Vagina (tissue), 2 donors: ENCODE results near the gene INO80E. TPM values are rescaled to one million over a fixed set of nuclear protein-coding genes. Genes with fewer than 3 reads are reported as not detected.

ENCODE experiments used
- DNase-seq, 2 donors: peaks; one replicate each; pipeline ENCODE4 v3.0.0-alpha.2; 2017; ENCODE audit errors: extremely low spot score in 2 of 2
- H3K27ac ChIP-seq: fragments of 200-600 bp; sonication (generic); one replicate; pipeline ENCODE4 v1.5.1; 2019
- H3K27me3 ChIP-seq: fragments of 200-600 bp; sonication (generic); one replicate; pipeline ENCODE4 v1.5.1; 2019
- H3K36me3 ChIP-seq, 2 donors: fragments of 200-600 bp; sonication (generic); one replicate each; pipeline ENCODE4 v1.5.1; 2017 to 2019
- H3K4me1 ChIP-seq: fragments of 200-600 bp; sonication (generic); one replicate; pipeline ENCODE4 v1.5.1; 2019
- H3K4me3 ChIP-seq, 2 donors: fragments of 200-600 bp; sonication (generic); 1 replicate in 1 of 2; 2 replicates in 1 of 2; pipeline ENCODE4 v1.5.1; 2016 to 2019
- H3K9me3 ChIP-seq: fragments of 200-600 bp; sonication (generic); one replicate; pipeline ENCODE4 v1.5.1; 2019
- POLR2A ChIP-seq, 2 donors: fragments of 450-650 bp; IDR thresholded peaks; one replicate each; pipeline ENCODE4 v1.6.1; 2017; ENCODE audit warnings: antibody characterized with exemption in 2 of 2, mild to moderate bottlenecking in 2 of 2, moderate library complexity in 2 of 2
- POLR2AphosphoS5 ChIP-seq, 2 donors: sonication (generic); formaldehyde crosslinking; IDR thresholded peaks; one replicate each; pipeline ENCODE4 v1.9.0; 2017; ENCODE audit warnings: antibody characterized with exemption in 2 of 2, mild to moderate bottlenecking in 2 of 2, low read depth in 1 of 2; ENCODE audit not compliant: insufficient read depth in 1 of 2
- intact Hi-C: fragments of 100-400 bp; cut with DNase I; formaldehyde crosslinking; loops from one replicate; pipeline ENCODE4 v1.15.1; 2023
- total RNA-seq: library from RNA; depleted of rRNA; stranded (reverse); fragments of >200 nt; gene quantifications from one replicate; pipeline ENCODE4 v1.2.3, GENCODE V29; 2016
- TF ChIP-seq, protein P1 (sequence below), 3 experiments: fragments of 450-650 bp in 2 of 3; fragments of 200-600 bp in 1 of 3; sonication (generic) in 1 of 3; IDR thresholded peaks; one replicate each; pipeline ENCODE4 v1.5.1; 2017 to 2019; ENCODE audit warnings: antibody characterized with exemption in 3 of 3, mild to moderate bottlenecking in 2 of 3, moderate library complexity in 2 of 3

Gene INO80E
- total RNA-seq, 1 donor from 2014 or later: 32.7 TPM

DNA sequence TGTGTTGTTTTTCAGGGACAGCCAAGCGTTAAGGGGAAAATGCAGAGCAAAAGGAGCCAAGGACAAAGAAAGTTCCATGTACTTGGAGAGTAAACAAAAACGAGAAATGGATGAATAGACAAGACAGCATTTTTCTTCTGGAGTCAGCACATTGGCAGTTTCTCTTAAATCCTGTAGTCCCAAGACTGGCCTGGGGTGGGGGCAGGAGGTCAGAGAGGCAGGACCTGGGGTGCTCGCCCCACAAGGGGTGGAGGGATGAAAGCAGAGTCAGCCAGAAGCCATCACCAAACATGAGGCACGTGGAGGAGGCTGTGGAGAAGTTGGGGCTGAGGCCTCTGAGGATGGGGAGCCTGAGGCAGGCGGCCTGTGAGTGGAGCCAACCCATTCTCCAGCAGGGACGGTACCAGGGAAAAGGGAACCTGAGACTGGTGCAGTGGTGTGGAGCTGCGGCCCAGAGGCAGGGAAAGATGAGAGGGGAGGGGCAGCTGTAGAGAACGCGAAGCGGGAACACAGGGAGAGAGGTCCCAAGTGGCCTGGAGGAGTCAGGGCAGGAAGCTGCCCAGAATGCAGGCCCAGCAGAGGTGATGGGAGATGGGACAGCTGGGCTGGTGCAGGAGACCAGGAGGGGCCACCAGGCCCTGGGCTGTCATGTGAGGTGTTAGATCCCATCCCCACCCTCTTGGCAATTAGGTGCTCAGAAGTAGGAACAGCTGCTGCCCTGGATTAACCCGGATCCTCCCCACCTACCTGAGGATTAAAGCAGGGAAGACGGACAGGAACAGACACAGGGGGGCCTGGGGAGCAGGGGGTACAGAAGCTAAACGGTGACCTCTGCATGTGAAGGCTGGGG is 31.8 kb downstream of the INO80E start:
- H3K9me3 ChIP-seq: no peaks in the 10 kb centered on the region
- TF ChIP-seq POLR2AphosphoS5 (IDR thresholded peaks at IDR 0.05; ENCODE audit: insufficient read depth in 1 of 2, low read depth in 1 of 2) (no peak), POLR2A (IDR thresholded peaks at IDR 0.05) (no peak)
- TF ChIP-seq, protein P1, sequence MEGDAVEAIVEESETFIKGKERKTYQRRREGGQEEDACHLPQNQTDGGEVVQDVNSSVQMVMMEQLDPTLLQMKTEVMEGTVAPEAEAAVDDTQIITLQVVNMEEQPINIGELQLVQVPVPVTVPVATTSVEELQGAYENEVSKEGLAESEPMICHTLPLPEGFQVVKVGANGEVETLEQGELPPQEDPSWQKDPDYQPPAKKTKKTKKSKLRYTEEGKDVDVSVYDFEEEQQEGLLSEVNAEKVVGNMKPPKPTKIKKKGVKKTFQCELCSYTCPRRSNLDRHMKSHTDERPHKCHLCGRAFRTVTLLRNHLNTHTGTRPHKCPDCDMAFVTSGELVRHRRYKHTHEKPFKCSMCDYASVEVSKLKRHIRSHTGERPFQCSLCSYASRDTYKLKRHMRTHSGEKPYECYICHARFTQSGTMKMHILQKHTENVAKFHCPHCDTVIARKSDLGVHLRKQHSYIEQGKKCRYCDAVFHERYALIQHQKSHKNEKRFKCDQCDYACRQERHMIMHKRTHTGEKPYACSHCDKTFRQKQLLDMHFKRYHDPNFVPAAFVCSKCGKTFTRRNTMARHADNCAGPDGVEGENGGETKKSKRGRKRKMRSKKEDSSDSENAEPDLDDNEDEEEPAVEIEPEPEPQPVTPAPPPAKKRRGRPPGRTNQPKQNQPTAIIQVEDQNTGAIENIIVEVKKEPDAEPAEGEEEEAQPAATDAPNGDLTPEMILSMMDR (IDR thresholded peaks at IDR 0.05): no peak
- no peak for DNase-seq
- H3K27ac ChIP-seq: no peak overlapping the region
- peaks cover 7% of the 10 kb centered on the region for H3K27me3 ChIP-seq
- intact Hi-C loops: no loop called here
- H3K36me3 ChIP-seq: no peaks in the 10 kb centered on the region
- H3K4me1 ChIP-seq: peaks cover 9% of the 10 kb centered on the region
- H3K4me3 ChIP-seq: no peak overlapping the region

DNA sequence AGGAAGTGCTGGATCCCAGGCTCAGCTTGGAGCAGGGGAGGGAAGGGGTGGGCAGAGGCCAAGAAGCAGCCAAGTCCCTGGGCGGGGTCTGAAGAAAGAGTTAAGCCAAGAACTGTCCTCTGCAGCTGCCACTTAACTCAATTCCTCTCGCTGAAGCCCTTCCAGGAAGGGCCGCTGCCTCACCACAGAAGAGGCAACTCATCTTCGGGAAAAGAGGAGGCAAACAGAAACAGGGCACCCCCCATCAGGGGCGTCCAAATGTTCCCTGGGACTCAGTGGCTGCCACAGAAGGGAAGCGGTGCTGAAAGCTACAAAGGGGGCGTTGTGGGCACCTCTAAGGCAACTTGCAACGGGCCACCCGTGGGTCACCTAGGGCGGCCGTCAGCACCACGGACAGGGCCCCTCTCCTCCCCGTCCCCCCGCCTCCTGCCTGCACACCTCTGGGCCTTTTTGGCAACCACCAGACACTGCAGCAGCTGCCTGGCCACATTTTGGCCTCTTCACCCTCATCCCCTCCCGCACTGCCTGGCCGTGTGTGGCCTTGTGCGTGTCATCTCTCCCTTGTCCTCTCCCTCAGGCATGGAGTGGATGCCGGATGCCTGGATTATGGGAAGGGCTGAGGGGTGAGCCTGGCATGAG is 32.5 kb downstream of the INO80E start:
- TF ChIP-seq, protein P1 (IDR thresholded peaks at IDR 0.05): no peak
- no peak for TF ChIP-seq POLR2AphosphoS5 (IDR thresholded peaks at IDR 0.05; ENCODE audit: insufficient read depth in 1 of 2, low read depth in 1 of 2)
- no peak for TF ChIP-seq POLR2A (IDR thresholded peaks at IDR 0.05)
- H3K27me3 ChIP-seq: peaks cover 7% of the 10 kb centered on the region

DNA sequence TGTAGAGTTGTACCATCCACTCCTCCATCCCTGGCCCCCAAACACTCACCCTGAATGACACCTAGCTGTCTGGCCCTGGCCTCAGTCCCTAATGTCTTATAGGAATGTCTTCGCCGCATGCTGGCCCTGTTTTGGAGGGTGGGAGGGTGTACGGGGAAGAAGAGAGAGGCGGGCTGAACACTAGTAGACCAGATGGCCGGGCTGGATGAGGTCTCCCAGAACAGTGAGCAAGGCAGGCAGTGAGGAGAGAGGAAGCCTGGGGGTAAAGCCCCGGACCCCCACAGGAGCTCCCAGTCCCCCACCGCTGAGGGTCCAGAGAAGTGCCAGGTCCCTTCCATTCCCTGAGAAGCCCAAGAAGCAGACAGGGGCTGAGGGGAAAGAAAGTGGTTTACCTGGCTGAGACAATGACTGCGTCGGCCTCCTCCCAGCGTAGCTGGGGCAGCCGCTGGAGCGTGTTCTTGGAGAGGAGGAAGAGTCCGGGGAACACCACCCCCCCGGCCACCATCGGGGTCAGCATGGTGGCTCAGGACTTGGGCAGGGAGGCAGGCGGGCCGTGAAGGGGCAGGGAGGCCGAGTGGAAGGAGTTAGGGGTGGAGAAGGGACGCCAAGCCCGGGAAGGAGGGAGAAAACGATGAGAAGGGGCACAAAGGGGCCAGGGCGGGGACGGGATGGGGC is 34.1 kb downstream of the INO80E start:
- Histone ChIP-seq H3K4me3 (no peak overlapping the region), H3K27me3 (peaks cover 7% of the 10 kb centered on the region), H3K27ac (no peak overlapping the region), H3K36me3 (no peaks in the 10 kb centered on the region), H3K9me3 (no peaks in the 10 kb centered on the region), H3K4me1 (peaks cover 9% of the 10 kb centered on the region)
- intact Hi-C loops: no loop called here
- TF ChIP-seq, protein P1 (IDR thresholded peaks at IDR 0.05): no peak
- TF ChIP-seq POLR2A (IDR thresholded peaks at IDR 0.05) (no peak), POLR2AphosphoS5 (IDR thresholded peaks at IDR 0.05; ENCODE audit: insufficient read depth in 1 of 2, low read depth in 1 of 2) (no peak)
- DNase-seq: no peak

More for the DNA sequence above, 32.5 kb downstream of the INO80E start:
- no peak overlapping the region for H3K4me3 ChIP-seq
- no peaks in the 10 kb centered on the region for H3K9me3 ChIP-seq
- H3K4me1 ChIP-seq: peaks cover 9% of the 10 kb centered on the region
- intact Hi-C loops: no loop called here
- no peak overlapping the region for H3K27ac ChIP-seq
- no peak for DNase-seq
- H3K36me3 ChIP-seq: no peaks in the 10 kb centered on the region

DNA sequence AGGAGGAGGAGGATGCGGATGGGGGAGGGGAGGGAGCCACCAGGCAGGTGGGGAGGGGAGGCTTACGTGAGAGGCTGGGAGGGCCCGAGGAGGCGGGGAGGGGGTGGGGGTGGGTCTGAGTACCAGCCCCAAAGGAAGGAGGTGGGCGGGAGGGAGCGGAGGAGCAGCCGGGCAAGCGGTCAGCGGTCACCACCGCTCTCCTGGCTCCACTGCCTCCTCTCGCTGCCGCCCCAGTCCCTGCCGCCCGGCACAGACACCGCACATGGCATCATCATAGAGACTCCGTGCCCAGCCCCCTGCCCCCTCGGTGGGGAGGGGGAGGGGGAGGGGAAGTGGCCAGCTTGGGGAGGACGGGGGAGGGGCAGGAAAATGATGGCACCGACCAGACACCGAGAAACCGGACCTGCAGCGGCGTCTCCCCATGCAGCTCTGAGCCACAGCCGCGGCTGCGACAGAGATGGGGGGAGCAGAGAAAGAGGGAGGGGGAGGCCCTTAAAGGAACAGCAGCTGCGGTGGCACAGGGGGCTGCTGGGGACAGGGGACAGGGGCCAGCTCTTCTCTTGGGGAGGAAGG is 34.9 kb downstream of the INO80E start, which contains the start of gene TLCD3B:
TSS of gene TLCD3B (minus strand) at position 431 of the 573 bp plus-strand sequence. CDS start 744 bp downstream, outside the sequence.
- H3K27me3 ChIP-seq: peaks cover 7% of the 10 kb centered on the region
- TF ChIP-seq POLR2AphosphoS5 (IDR thresholded peaks at IDR 0.05; ENCODE audit: insufficient read depth in 1 of 2, low read depth in 1 of 2) (no peak), POLR2A (IDR thresholded peaks at IDR 0.05) (no peak)
- TF ChIP-seq, protein P1 (IDR thresholded peaks at IDR 0.05): no peak
- DNase-seq: no peak
- no peaks in the 10 kb centered on the region for H3K36me3 ChIP-seq
- no peak within 1 kb of the TSS for H3K27ac ChIP-seq
- no peaks in the 10 kb centered on the region for H3K9me3 ChIP-seq
- no peak within 1 kb of the TSS for H3K4me3 ChIP-seq
- peaks cover 9% of the 10 kb centered on the region for H3K4me1 ChIP-seq
- intact Hi-C loops: no loop called here
